PC-9 (cell line): ENCODE results near the gene SLC38A10.

Experiments used
- EZH2 ChIP-seq: fragments of 200-600 bp; sonication (generic); IDR thresholded peaks from 2 replicates; pipeline ENCODE4 v1.8.0; 2017; ENCODE audit warnings: antibody characterized with exemption, low read depth
- TF ChIP-seq, protein P1 (sequence below): fragments of 200-600 bp; sonication (generic); conservative IDR thresholded peaks from 2 replicates; pipeline ENCODE4 v1.6.1; 2017; ENCODE audit warnings: mixed run types, antibody characterized with exemption, mild to moderate bottlenecking, moderate library complexity

- TF ChIP-seq, protein P1, sequence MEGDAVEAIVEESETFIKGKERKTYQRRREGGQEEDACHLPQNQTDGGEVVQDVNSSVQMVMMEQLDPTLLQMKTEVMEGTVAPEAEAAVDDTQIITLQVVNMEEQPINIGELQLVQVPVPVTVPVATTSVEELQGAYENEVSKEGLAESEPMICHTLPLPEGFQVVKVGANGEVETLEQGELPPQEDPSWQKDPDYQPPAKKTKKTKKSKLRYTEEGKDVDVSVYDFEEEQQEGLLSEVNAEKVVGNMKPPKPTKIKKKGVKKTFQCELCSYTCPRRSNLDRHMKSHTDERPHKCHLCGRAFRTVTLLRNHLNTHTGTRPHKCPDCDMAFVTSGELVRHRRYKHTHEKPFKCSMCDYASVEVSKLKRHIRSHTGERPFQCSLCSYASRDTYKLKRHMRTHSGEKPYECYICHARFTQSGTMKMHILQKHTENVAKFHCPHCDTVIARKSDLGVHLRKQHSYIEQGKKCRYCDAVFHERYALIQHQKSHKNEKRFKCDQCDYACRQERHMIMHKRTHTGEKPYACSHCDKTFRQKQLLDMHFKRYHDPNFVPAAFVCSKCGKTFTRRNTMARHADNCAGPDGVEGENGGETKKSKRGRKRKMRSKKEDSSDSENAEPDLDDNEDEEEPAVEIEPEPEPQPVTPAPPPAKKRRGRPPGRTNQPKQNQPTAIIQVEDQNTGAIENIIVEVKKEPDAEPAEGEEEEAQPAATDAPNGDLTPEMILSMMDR, result no peak
- TF ChIP-seq EZH2, result no peak
Observed at GRCh38 chr17:81240761-81241160, 54.3 kb downstream of the SLC38A10 start.
